GM23338 (cell line): ENCODE results near the gene MYO3B.

ENCODE experiments used
- CREB1 ChIP-seq: fragments of 250-450 bp; sonication (Bioruptor Pico); IDR thresholded peaks from 2 replicates; pipeline ENCODE4 v1.5.0; 2020; ENCODE audit warnings: low read depth, mild to moderate bottlenecking, moderate library complexity
- EZH2 ChIP-seq: fragments of 200-600 bp; sonication (generic); IDR thresholded peaks from one replicate; pipeline ENCODE4 v1.8.0; 2017; ENCODE audit warnings: antibody characterized with exemption, mild to moderate bottlenecking, low read depth; ENCODE audit not compliant: unreplicated experiment
- EZH2phosphoT487 ChIP-seq: fragments of 200-600 bp; sonication (generic); IDR thresholded peaks from one replicate; pipeline ENCODE4 v1.8.1; 2018; ENCODE audit warnings: antibody characterized with exemption; ENCODE audit not compliant: unreplicated experiment
- JUNB ChIP-seq: IDR thresholded peaks from one replicate; pipeline ENCODE4 v1.6.1; 2016; ENCODE audit warnings: antibody characterized with exemption; ENCODE audit not compliant: unreplicated experiment
- NANOG ChIP-seq: IDR thresholded peaks from 2 replicates; pipeline ENCODE4 v1.6.1; 2016; ENCODE audit warnings: antibody characterized with exemption, borderline replicate concordance
- POLR2AphosphoS5 ChIP-seq: IDR thresholded peaks from 2 replicates; pipeline ENCODE4 v1.6.1; 2016; ENCODE audit warnings: antibody characterized with exemption, low read depth
- STAT1 ChIP-seq: IDR thresholded peaks from one replicate; pipeline ENCODE4 v1.6.1; 2016; ENCODE audit warnings: antibody characterized with exemption; ENCODE audit not compliant: unreplicated experiment
- ZNF114 ChIP-seq: fragments of 250-450 bp; sonication (Bioruptor Pico); IDR thresholded peaks from 2 replicates; pipeline ENCODE4 v1.5.0; 2020; ENCODE audit warnings: mild to moderate bottlenecking, moderate library complexity
- ZNF331 ChIP-seq: fragments of 250-450 bp; sonication (Bioruptor Pico); IDR thresholded peaks from 2 replicates; pipeline ENCODE4 v1.5.0; 2020; ENCODE audit warnings: low read depth, mild to moderate bottlenecking, moderate library complexity
- TF ChIP-seq, protein P1 (sequence below), 2 experiments: fragments of 200-600 bp in 1 of 2; sonication (generic) in 1 of 2; conservative IDR thresholded peaks; 2 replicates each; pipeline versions ENCODE4 v1.5.1 to v1.6.1; 2016 to 2017; ENCODE audit warnings: antibody characterized with exemption in 2 of 2, low read depth in 2 of 2, mild to moderate bottlenecking in 2 of 2, moderate library complexity in 1 of 2
- TF ChIP-seq, protein P2 (sequence below): IDR thresholded peaks from one replicate; pipeline ENCODE4 v1.6.1; 2018; ENCODE audit warnings: antibody characterized with exemption; ENCODE audit not compliant: unreplicated experiment
- TF ChIP-seq, protein P3 (sequence below): IDR thresholded peaks from 2 replicates; pipeline ENCODE4 v1.6.1; 2016; ENCODE audit warnings: antibody characterized with exemption
- TF ChIP-seq, protein P4 (sequence below): fragments of 250-450 bp; sonication (Bioruptor Pico); IDR thresholded peaks from 2 replicates; pipeline ENCODE4 v1.5.0; 2020; ENCODE audit warnings: mild to moderate bottlenecking, moderate library complexity

DNA sequence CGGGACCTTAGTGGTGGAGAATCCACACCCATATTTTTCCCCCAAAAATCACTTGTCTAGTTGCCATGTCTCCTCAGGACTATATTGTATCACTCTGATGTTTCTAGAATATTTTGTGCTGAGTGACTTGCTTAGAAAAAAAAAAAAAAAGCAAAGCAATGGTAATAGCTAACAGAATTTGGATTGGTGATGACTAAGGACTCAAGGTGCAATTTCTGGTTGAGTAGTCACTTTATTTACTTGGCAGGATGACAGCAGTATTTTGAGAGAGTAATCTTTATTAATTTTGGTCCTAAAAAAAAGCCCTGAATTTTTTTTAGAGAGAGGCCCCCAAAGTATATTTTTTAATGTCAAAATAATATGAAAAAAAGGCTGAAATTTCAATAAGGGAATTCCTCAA is 32.8 kb upstream of the MYO3B start:
- TF ChIP-seq POLR2AphosphoS5 (no peak), NANOG (no peak), EZH2 (no peak), JUNB (no peak), CREB1 (no peak), EZH2phosphoT487 (no peak), ZNF114 (CRISPR knock-in tag) (no peak), STAT1 (no peak), ZNF331 (CRISPR knock-in tag) (no peak)
- TF ChIP-seq, protein P1, sequence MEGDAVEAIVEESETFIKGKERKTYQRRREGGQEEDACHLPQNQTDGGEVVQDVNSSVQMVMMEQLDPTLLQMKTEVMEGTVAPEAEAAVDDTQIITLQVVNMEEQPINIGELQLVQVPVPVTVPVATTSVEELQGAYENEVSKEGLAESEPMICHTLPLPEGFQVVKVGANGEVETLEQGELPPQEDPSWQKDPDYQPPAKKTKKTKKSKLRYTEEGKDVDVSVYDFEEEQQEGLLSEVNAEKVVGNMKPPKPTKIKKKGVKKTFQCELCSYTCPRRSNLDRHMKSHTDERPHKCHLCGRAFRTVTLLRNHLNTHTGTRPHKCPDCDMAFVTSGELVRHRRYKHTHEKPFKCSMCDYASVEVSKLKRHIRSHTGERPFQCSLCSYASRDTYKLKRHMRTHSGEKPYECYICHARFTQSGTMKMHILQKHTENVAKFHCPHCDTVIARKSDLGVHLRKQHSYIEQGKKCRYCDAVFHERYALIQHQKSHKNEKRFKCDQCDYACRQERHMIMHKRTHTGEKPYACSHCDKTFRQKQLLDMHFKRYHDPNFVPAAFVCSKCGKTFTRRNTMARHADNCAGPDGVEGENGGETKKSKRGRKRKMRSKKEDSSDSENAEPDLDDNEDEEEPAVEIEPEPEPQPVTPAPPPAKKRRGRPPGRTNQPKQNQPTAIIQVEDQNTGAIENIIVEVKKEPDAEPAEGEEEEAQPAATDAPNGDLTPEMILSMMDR (conservative IDR thresholded peaks at IDR 0.05; ENCODE audit: low read depth in 2 of 2) = no peak
- TF ChIP-seq, protein P2, sequence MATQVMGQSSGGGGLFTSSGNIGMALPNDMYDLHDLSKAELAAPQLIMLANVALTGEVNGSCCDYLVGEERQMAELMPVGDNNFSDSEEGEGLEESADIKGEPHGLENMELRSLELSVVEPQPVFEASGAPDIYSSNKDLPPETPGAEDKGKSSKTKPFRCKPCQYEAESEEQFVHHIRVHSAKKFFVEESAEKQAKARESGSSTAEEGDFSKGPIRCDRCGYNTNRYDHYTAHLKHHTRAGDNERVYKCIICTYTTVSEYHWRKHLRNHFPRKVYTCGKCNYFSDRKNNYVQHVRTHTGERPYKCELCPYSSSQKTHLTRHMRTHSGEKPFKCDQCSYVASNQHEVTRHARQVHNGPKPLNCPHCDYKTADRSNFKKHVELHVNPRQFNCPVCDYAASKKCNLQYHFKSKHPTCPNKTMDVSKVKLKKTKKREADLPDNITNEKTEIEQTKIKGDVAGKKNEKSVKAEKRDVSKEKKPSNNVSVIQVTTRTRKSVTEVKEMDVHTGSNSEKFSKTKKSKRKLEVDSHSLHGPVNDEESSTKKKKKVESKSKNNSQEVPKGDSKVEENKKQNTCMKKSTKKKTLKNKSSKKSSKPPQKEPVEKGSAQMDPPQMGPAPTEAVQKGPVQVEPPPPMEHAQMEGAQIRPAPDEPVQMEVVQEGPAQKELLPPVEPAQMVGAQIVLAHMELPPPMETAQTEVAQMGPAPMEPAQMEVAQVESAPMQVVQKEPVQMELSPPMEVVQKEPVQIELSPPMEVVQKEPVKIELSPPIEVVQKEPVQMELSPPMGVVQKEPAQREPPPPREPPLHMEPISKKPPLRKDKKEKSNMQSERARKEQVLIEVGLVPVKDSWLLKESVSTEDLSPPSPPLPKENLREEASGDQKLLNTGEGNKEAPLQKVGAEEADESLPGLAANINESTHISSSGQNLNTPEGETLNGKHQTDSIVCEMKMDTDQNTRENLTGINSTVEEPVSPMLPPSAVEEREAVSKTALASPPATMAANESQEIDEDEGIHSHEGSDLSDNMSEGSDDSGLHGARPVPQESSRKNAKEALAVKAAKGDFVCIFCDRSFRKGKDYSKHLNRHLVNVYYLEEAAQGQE = no peak
- TF ChIP-seq, protein P3, sequence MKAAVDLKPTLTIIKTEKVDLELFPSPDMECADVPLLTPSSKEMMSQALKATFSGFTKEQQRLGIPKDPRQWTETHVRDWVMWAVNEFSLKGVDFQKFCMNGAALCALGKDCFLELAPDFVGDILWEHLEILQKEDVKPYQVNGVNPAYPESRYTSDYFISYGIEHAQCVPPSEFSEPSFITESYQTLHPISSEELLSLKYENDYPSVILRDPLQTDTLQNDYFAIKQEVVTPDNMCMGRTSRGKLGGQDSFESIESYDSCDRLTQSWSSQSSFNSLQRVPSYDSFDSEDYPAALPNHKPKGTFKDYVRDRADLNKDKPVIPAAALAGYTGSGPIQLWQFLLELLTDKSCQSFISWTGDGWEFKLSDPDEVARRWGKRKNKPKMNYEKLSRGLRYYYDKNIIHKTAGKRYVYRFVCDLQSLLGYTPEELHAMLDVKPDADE = no peak
- TF ChIP-seq, protein P4, sequence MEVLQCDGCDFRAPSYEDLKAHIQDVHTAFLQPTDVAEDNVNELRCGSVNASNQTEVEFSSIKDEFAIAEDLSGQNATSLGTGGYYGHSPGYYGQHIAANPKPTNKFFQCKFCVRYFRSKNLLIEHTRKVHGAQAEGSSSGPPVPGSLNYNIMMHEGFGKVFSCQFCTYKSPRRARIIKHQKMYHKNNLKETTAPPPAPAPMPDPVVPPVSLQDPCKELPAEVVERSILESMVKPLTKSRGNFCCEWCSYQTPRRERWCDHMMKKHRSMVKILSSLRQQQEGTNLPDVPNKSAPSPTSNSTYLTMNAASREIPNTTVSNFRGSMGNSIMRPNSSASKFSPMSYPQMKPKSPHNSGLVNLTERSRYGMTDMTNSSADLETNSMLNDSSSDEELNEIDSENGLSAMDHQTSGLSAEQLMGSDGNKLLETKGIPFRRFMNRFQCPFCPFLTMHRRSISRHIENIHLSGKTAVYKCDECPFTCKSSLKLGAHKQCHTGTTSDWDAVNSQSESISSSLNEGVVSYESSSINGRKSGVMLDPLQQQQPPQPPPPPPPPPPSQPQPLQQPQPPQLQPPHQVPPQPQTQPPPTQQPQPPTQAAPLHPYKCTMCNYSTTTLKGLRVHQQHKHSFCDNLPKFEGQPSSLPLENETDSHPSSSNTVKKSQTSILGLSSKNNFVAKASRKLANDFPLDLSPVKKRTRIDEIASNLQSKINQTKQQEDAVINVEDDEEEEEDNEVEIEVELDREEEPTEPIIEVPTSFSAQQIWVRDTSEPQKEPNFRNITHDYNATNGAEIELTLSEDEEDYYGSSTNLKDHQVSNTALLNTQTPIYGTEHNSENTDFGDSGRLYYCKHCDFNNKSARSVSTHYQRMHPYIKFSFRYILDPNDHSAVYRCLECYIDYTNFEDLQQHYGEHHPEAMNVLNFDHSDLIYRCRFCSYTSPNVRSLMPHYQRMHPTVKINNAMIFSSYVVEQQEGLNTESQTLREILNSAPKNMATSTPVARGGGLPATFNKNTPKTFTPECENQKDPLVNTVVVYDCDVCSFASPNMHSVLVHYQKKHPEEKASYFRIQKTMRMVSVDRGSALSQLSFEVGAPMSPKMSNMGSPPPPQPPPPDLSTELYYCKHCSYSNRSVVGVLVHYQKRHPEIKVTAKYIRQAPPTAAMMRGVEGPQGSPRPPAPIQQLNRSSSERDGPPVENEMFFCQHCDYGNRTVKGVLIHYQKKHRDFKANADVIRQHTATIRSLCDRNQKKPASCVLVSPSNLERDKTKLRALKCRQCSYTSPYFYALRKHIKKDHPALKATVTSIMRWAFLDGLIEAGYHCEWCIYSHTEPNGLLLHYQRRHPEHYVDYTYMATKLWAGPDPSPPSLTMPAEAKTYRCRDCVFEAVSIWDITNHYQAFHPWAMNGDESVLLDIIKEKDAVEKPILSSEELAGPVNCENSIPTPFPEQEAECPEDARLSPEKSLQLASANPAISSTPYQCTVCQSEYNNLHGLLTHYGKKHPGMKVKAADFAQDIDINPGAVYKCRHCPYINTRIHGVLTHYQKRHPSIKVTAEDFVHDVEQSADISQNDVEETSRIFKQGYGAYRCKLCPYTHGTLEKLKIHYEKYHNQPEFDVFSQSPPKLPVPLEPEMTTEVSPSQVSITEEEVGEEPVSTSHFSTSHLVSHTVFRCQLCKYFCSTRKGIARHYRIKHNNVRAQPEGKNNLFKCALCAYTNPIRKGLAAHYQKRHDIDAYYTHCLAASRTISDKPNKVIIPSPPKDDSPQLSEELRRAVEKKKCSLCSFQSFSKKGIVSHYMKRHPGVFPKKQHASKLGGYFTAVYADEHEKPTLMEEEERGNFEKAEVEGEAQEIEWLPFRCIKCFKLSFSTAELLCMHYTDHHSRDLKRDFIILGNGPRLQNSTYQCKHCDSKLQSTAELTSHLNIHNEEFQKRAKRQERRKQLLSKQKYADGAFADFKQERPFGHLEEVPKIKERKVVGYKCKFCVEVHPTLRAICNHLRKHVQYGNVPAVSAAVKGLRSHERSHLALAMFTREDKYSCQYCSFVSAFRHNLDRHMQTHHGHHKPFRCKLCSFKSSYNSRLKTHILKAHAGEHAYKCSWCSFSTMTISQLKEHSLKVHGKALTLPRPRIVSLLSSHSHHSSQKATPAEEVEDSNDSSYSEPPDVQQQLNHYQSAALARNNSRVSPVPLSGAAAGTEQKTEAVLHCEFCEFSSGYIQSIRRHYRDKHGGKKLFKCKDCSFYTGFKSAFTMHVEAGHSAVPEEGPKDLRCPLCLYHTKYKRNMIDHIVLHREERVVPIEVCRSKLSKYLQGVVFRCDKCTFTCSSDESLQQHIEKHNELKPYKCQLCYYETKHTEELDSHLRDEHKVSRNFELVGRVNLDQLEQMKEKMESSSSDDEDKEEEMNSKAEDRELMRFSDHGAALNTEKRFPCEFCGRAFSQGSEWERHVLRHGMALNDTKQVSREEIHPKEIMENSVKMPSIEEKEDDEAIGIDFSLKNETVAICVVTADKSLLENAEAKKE (CRISPR knock-in tag) = no peak
